HUES48 (cell line): ENCODE measurements around the gene CHCHD1.

Source experiments
- H3K27ac ChIP-seq: one replicate; pipeline ENCODE4 v1.7.0; 2013; ENCODE audit warnings: low read depth, low read length, inconsistent platforms
- H3K27me3 ChIP-seq: 2 replicates; pipeline ENCODE4 v1.6.1; 2013; ENCODE audit warnings: mild to moderate bottlenecking, low read length; ENCODE audit not compliant: control insufficient read depth, insufficient read depth
- H3K36me3 ChIP-seq: 2 replicates; pipeline ENCODE4 v1.6.1; 2013; ENCODE audit warnings: low read length; ENCODE audit not compliant: control insufficient read depth, insufficient read depth
- H3K4me1 ChIP-seq: 2 replicates; pipeline ENCODE4 v1.6.1; 2013; ENCODE audit warnings: mild to moderate bottlenecking, low read length; ENCODE audit not compliant: control insufficient read depth, insufficient read depth
- H3K4me3 ChIP-seq: 2 replicates; pipeline ENCODE4 v1.5.1; 2013; ENCODE audit warnings: mild to moderate bottlenecking, low read depth, low read length
- H3K9ac ChIP-seq: 2 replicates; pipeline ENCODE4 v1.6.1; 2013; ENCODE audit warnings: mild to moderate bottlenecking, low read depth, low read length, moderate library complexity
- H3K9me3 ChIP-seq: 2 replicates; pipeline ENCODE4 v1.6.1; 2013; ENCODE audit warnings: low read length; ENCODE audit not compliant: control insufficient read depth, insufficient read depth

CHCHD1 gene

GRCh38 chr10:73814276-73814895, 32.5 kb downstream of the CHCHD1 start:
- H3K9ac ChIP-seq: no peak overlapping the region
- H3K36me3 ChIP-seq: peaks cover 43% of the 10 kb centered on the region
- H3K9me3 ChIP-seq: no peaks in the 10 kb centered on the region
- no peaks in the 10 kb centered on the region for H3K27me3 ChIP-seq
- H3K4me1 ChIP-seq: peaks cover 8% of the 10 kb centered on the region; the same call in 1 of the 2 replicates
- H3K27ac ChIP-seq: no peak overlapping the region
- no peak overlapping the region for H3K4me3 ChIP-seq

- H3K27me3 ChIP-seq: no peaks in the 10 kb centered on the region
- H3K27ac ChIP-seq: no peak overlapping the region
- no peak overlapping the region for H3K9ac ChIP-seq
- no peaks in the 10 kb centered on the region for H3K9me3 ChIP-seq
- peaks cover 8% of the 10 kb centered on the region; the same call in 1 of the 2 replicates for H3K4me1 ChIP-seq
- H3K4me3 ChIP-seq: no peak overlapping the region
- H3K36me3 ChIP-seq: peaks cover 41% of the 10 kb centered on the region
Observed at GRCh38 chr10:73814896-73815718, 33.3 kb downstream of the CHCHD1 start.

GRCh38 chr10:73815719-73816030, 33.8 kb downstream of the CHCHD1 start:
- peaks cover 5% of the 10 kb centered on the region; the same call in 1 of the 2 replicates for H3K4me1 ChIP-seq
- H3K9ac ChIP-seq: no peak overlapping the region
- no peaks in the 10 kb centered on the region for H3K9me3 ChIP-seq
- H3K27ac ChIP-seq: no peak overlapping the region
- peaks cover 41% of the 10 kb centered on the region for H3K36me3 ChIP-seq
- H3K4me3 ChIP-seq: no peak overlapping the region
- H3K27me3 ChIP-seq: no peaks in the 10 kb centered on the region

- H3K4me1 ChIP-seq: peaks cover 4% of the 10 kb centered on the region; the same call in 1 of the 2 replicates
- H3K4me3 ChIP-seq: no peak overlapping the region
- H3K9ac ChIP-seq: no peak overlapping the region
- H3K9me3 ChIP-seq: no peaks in the 10 kb centered on the region
- peaks cover 48% of the 10 kb centered on the region for H3K36me3 ChIP-seq
- H3K27ac ChIP-seq: no peak overlapping the region
- H3K27me3 ChIP-seq: no peaks in the 10 kb centered on the region
Observed at GRCh38 chr10:73816917-73817729, 35.3 kb downstream of the CHCHD1 start.

- Histone ChIP-seq H3K4me1 (no peaks in the 10 kb centered on the region; the same call in 1 of the 2 replicates), H3K36me3 (peaks cover 45% of the 10 kb centered on the region), H3K27me3 (no peaks in the 10 kb centered on the region), H3K4me3 (no peak overlapping the region), H3K27ac (no peak overlapping the region), H3K9me3 (no peaks in the 10 kb centered on the region), H3K9ac (no peak overlapping the region)
Observed at GRCh38 chr10:73817826-73818225, 36.0 kb downstream of the CHCHD1 start.

- Histone ChIP-seq H3K4me3 (no peak overlapping the region), H3K9ac (no peak overlapping the region), H3K27me3 (no peaks in the 10 kb centered on the region), H3K27ac (no peak overlapping the region), H3K36me3 (peaks cover 43% of the 10 kb centered on the region), H3K9me3 (no peaks in the 10 kb centered on the region), H3K4me1 (no peaks in the 10 kb centered on the region)
Observed at GRCh38 chr10:73818402-73818801, 36.6 kb downstream of the CHCHD1 start.

GRCh38 chr10:73819081-73819480, 37.2 kb downstream of the CHCHD1 start:
- no peak overlapping the region for H3K4me3 ChIP-seq
- no peaks in the 10 kb centered on the region for H3K27me3 ChIP-seq
- no peak overlapping the region for H3K27ac ChIP-seq
- H3K4me1 ChIP-seq: no peaks in the 10 kb centered on the region
- no peak overlapping the region for H3K9ac ChIP-seq
- H3K36me3 ChIP-seq: peaks cover 44% of the 10 kb centered on the region
- no peaks in the 10 kb centered on the region for H3K9me3 ChIP-seq

GRCh38 chr10:73819513-73820093, 37.8 kb downstream of the CHCHD1 start:
- Histone ChIP-seq H3K4me1 (no peaks in the 10 kb centered on the region), H3K9ac (no peak overlapping the region), H3K27ac (no peak overlapping the region), H3K4me3 (no peak overlapping the region), H3K36me3 (peaks cover 41% of the 10 kb centered on the region), H3K9me3 (no peaks in the 10 kb centered on the region), H3K27me3 (no peaks in the 10 kb centered on the region)

- Histone ChIP-seq H3K9ac (no peak overlapping the region), H3K27ac (no peak overlapping the region), H3K4me3 (no peak overlapping the region), H3K27me3 (no peaks in the 10 kb centered on the region), H3K4me1 (no peaks in the 10 kb centered on the region), H3K36me3 (peaks cover 27% of the 10 kb centered on the region), H3K9me3 (no peaks in the 10 kb centered on the region)
Observed at GRCh38 chr10:73823391-73823790, 41.5 kb downstream of the CHCHD1 start.

- Histone ChIP-seq H3K9me3 (no peaks in the 10 kb centered on the region), H3K36me3 (peaks cover 27% of the 10 kb centered on the region), H3K27ac (no peak overlapping the region), H3K4me3 (no peak overlapping the region), H3K4me1 (no peaks in the 10 kb centered on the region), H3K27me3 (no peaks in the 10 kb centered on the region), H3K9ac (no peak overlapping the region)
Observed at GRCh38 chr10:73824146-73824725, 42.4 kb downstream of the CHCHD1 start.
